GM12872 (cell line): Measurements from ENCODE around the gene MSL3.

Source experiments
- CTCF ChIP-seq: IDR thresholded peaks from 3 replicates; pipeline ENCODE4 v1.5.1; 2011; ENCODE audit warnings: low read depth, mild to moderate bottlenecking, low read length, moderate library complexity; ENCODE audit not compliant: insufficient read depth

MSL3 gene

DNA sequence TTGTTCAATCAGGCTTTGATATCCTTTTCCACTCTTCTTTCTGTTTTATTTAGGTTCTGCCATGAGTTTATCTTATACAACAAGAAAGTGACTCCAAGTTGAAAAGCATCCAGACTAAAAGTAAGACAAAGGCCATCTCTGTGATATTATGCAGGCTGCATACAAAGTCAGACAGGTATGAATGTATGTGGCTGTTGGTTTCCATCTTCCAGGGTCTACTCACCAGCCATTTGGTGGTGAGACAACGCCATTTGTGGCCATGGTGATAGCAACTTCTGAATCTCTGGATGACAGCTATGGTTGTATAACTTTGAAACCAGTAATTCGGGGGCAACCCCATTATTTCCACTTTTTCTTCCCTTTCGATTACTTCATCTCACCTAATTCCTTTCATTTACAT lies 17.2 kb upstream of the MSL3 start:
- no peak for TF ChIP-seq CTCF

GRCh38 chrX:11741574-11741973 lies 16.5 kb upstream of the MSL3 start:
- TF ChIP-seq CTCF: no peak

GRCh38 chrX:11745881-11746280 lies 12.2 kb upstream of the MSL3 start:
- TF ChIP-seq CTCF: no peak

- no peak for TF ChIP-seq CTCF
Measured at GRCh38 chrX:11750046-11750445, 8.0 kb upstream of the MSL3 start.

- TF ChIP-seq CTCF: no peak
Measured at GRCh38 chrX:11750694-11751093, 7.3 kb upstream of the MSL3 start.

DNA sequence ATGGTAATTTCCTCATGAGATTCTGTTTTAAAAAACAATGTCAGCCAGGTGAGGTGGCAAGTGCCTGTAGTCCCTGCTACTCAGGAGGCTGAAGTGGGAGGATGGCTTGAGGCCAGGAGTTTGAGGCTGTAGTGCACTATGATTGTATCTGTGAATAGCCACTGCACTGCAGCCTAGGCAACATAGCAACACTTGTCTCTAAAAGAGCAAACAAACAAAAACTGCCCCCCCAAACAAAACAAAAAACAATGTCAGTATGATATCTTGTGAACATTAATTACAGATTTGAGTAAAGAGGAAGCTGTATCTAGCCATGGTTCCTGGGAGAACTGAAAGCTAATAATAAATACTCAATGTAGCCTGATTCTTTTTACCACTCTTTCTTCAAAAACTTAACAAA lies 6.8 kb upstream of the MSL3 start:
- no peak for TF ChIP-seq CTCF

GRCh38 chrX:11753668-11754067 lies 4.4 kb upstream of the MSL3 start:
- TF ChIP-seq CTCF: no peak
